Activated CD8-positive, alpha-beta memory T cell treated with anti-CD3 and anti-CD28 coated beads, Interleukin-2, amount 10 ng/mL, durations not matched to agents 7 days and 5 days (primary cell): ENCODE data around the gene SPTLC2. TPM values are rescaled to one million over a fixed set of nuclear protein-coding genes. Genes with fewer than 3 reads are reported as not detected.
"Not testable (repeated sequence)": the region's sequence is repeated elsewhere in the genome, so short reads cannot be mapped to it uniquely, and the experiment has no call there.

Experiments used
- ATAC-seq: fragments of 150-1000 bp; cut with Tn5 transposase; one replicate; pipeline ENCODE4 v1.10.0; 2021; ENCODE audit warnings: moderate library complexity
- CTCF ChIA-PET: fragments of 350-600 bp; sonication (Branson Sonifier 250); formaldehyde crosslinking; loops from one replicate; lab custom pipeline; 2021; ENCODE audit warnings: antibody characterized with exemption; lab: Charles Lee
- DNase-seq: peaks from one replicate; pipeline ENCODE4 v3.0.0-alpha.2; 2020
- H3K27ac Mint-ChIP-seq: one replicate; pipeline ENCODE4 v1.8.0; 2021; ENCODE audit warnings: mild to moderate bottlenecking, mixed read lengths
- H3K27me3 Mint-ChIP-seq: one replicate; pipeline ENCODE4 v1.8.0; 2021; ENCODE audit warnings: mixed read lengths
- H3K36me3 Mint-ChIP-seq: one replicate; pipeline ENCODE4 v1.8.0; 2021; ENCODE audit warnings: mild to moderate bottlenecking, mixed read lengths
- H3K4me1 Mint-ChIP-seq: one replicate; pipeline ENCODE4 v1.8.0; 2021; ENCODE audit warnings: mixed read lengths
- H3K4me3 Mint-ChIP-seq: one replicate; pipeline ENCODE4 v1.8.0; 2021; ENCODE audit warnings: mild to moderate bottlenecking, moderate library complexity, mixed read lengths
- H3K9me3 Mint-ChIP-seq: one replicate; pipeline ENCODE4 v1.8.0; 2022; ENCODE audit warnings: low read depth, mixed read lengths
- total RNA-seq, 2 experiments: library from RNA; stranded (reverse); gene quantifications; one replicate each; pipeline ENCODE4 v1.2.3, GENCODE V29; 2021

Gene SPTLC2
- total RNA-seq, 2 experiments from 2014 or later: 34.5 to 43.3 TPM

DNA sequence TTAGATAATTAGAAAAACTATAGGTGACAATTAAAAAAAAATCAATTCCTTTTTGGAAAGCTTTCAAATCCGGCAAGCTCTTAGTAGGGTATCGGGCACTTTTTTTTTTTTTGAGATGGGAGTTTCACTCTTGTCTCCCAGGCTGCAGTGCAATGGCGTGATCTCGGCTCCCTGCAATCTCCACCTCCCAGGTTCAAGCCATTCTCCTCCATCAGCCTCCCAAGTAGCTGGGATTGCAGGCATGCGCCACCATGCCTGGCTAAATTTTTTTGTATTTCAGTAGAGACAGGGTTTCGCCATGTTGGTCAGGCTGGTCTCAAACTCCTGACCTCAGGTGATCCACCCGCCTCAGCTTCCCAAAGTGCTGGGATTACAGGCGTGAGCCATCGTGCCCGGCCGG lies 71.3 kb downstream of the SPTLC2 start:
- H3K4me3 Mint-ChIP-seq, H3K27ac Mint-ChIP-seq, DNase-seq, H3K4me1 Mint-ChIP-seq, ATAC-seq, H3K9me3 Mint-ChIP-seq, H3K27me3 Mint-ChIP-seq: not testable (repeated sequence)
- peaks cover 12% of the 10 kb centered on the region for H3K36me3 Mint-ChIP-seq
- CTCF ChIA-PET: interaction anchor here (1.1 kb wide), 1 partner anchor 17 kb away, joined by 3 read pairs; no protein-coding TSS in a partner anchor

DNA sequence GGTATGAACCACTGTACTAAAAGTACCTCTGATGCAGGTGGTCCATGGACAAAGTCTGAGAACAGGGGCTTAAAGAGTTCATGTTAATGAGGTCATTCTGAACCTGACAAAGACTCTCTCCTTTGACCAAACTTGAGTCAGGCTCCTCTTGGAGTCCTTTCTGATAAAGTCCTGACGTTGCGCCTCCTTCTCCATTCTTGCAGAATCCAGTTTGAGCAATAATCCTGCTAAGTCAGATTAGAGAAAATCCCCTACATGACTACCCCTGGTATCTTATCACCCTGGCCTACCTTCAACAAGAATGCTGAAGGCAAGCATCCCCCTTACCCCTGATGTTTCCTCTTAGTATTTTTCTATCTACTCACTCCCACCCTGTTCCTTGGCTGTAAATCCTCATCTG lies 71.9 kb downstream of the SPTLC2 start:
- H3K27me3 Mint-ChIP-seq: no peaks in the 10 kb centered on the region
- no peak overlapping the region for H3K27ac Mint-ChIP-seq
- no peak for DNase-seq
- H3K36me3 Mint-ChIP-seq: peaks cover 9% of the 10 kb centered on the region
- CTCF ChIA-PET: interaction anchor here (1.3 kb wide), 1 partner anchor 27 kb away, joined by 3 read pairs; no protein-coding TSS in a partner anchor
- no peaks in the 10 kb centered on the region for H3K9me3 Mint-ChIP-seq
- ATAC-seq: no peak
- H3K4me3 Mint-ChIP-seq: no peak overlapping the region
- peaks cover 5% of the 10 kb centered on the region for H3K4me1 Mint-ChIP-seq

DNA sequence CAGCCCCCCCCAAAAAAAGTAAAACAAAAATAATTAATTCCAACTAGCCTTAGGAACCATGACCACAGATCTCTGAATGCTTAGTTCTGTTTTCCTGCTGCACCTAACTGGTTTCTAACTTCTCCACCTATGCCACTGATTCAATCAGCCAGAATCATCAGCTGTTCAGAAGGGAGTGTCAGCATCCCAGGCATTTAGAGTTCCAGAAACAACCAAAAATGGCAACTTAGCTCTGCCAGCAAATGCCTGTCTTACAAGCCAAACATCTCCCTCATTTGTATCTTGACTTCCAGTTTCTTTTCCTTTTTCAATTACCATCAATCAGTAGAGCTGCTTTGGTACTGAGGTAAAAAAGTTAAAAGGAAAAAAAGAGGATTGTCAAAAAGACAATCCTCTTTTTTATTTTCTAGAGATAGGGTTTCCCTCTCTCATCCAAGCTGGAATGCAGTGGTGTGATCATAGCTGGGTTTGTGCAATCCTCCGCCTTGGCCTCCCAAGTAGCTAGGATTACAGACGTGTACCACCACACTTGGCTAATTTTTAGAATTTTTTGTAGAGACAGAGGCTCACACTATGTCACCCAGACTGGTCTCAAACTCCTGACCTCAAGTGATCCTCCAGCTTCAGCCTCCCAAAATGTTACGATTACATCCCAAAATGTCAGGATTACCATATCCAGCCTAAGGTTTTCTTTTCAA lies 72.7 kb downstream of the SPTLC2 start:
- Mint-ChIP-seq H3K4me1 (peaks cover 5% of the 10 kb centered on the region), H3K27ac (no peak overlapping the region), H3K27me3 (no peaks in the 10 kb centered on the region), H3K36me3 (peaks cover 9% of the 10 kb centered on the region), H3K9me3 (no peaks in the 10 kb centered on the region), H3K4me3 (no peak overlapping the region)
- ATAC-seq (no peak), DNase-seq (no peak)
- CTCF ChIA-PET: interaction anchor here (1.3 kb wide), 1 partner anchor 26 kb away, joined by 3 read pairs; no protein-coding TSS in a partner anchor

DNA sequence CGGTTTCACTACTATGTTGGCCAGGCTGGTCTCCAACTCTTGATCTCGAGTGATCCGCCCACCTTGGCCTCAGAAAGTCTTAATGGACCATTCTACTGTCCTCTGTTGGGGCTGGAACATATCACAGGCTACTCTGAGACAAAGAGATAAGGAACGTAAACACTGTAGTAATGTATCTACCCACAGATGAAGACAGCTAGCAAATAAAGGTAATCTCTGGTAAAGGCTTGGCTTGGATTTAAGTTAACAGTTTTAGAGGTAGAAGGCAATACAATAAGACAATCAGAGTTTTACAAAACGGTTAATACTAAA lies 73.2 kb downstream of the SPTLC2 start:
- peaks cover 5% of the 10 kb centered on the region for H3K4me1 Mint-ChIP-seq
- CTCF ChIA-PET: interaction anchor here (1.2 to 1.3 kb wide), 2 partner anchors 26 to 84 kb away, joined by 3 read pairs; no protein-coding TSS in a partner anchor
- no peak overlapping the region for H3K4me3 Mint-ChIP-seq
- peaks cover 9% of the 10 kb centered on the region for H3K36me3 Mint-ChIP-seq
- H3K27ac Mint-ChIP-seq: no peak overlapping the region
- no peaks in the 10 kb centered on the region for H3K27me3 Mint-ChIP-seq
- no peak for DNase-seq
- H3K9me3 Mint-ChIP-seq: no peaks in the 10 kb centered on the region
- ATAC-seq: no peak

DNA sequence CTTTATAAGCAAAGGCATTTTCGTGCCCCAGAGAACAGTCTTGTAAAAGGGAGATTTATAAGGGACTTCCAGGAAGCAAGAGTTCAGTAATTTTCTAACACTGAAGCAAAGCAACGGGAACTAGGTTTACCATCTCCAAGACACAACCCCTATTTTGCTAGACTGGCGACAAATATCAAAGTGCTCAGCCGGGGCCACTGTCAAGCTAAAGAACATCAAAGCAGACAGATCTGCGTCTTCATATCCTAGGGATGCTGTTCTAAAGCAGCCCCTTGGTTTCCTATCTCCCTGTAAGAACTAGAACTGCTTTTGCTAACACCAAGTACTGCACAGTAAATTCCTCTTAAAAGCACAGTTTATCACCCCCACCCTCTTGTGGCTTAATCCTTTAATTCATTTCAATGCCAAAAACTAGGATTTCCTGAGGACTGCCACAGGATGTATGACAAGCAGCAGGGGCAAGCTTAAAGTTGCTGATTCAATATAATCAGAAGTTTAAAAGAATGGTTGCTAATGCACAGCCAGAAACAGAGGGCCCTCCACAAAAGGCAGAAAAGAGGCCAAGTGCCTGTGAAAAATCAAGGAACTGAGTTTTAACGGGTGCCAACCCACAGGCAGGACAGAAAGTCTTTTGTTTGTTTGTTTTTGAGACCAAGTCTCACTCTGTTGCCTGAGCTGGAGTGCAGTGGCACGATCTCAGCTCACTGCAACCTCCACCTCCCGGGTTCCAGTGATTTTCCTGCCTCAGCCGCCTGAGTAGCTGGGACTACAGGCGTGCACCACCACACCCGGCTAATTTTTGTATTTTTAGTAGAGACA lies 73.8 kb downstream of the SPTLC2 start:
- Mint-ChIP-seq H3K9me3 (no peaks in the 10 kb centered on the region), H3K4me1 (peaks cover 5% of the 10 kb centered on the region), H3K36me3 (peaks cover 9% of the 10 kb centered on the region), H3K4me3 (no peak overlapping the region), H3K27ac (no peak overlapping the region), H3K27me3 (no peaks in the 10 kb centered on the region)
- DNase-seq: no peak
- CTCF ChIA-PET: interaction anchor here (1.2 kb wide), 1 partner anchor 83 kb away, joined by 3 read pairs; no protein-coding TSS in a partner anchor
- ATAC-seq: no peak

DNA sequence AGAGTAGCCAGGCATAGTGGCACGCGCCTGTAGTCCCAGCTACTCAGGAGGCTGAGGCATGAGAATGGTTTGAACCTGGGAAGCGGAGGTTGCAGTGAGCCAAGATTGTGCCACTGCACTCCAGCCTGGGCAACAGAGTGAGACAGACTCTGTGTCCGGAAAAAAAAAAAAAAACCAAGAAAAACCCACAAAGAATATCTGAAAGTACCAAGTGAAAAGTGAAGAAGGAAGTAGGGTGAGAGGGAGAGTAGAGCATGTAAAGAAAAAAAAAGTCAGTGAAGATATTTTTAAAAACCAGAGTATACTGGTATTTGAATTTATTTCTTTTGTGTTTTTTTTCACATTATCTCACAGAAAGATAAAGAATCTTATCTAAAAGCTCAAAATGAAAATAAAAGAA lies 74.5 kb downstream of the SPTLC2 start:
- H3K4me3 Mint-ChIP-seq: no peak overlapping the region
- CTCF ChIA-PET: interaction anchor here (1.2 kb wide), 1 partner anchor 82 kb away, joined by 3 read pairs; no protein-coding TSS in a partner anchor
- no peak overlapping the region for H3K27ac Mint-ChIP-seq
- H3K4me1 Mint-ChIP-seq: peaks cover 5% of the 10 kb centered on the region
- H3K27me3 Mint-ChIP-seq: no peaks in the 10 kb centered on the region
- H3K36me3 Mint-ChIP-seq: peaks cover 9% of the 10 kb centered on the region
- no peaks in the 10 kb centered on the region for H3K9me3 Mint-ChIP-seq
- DNase-seq (no peak), ATAC-seq (no peak)

DNA sequence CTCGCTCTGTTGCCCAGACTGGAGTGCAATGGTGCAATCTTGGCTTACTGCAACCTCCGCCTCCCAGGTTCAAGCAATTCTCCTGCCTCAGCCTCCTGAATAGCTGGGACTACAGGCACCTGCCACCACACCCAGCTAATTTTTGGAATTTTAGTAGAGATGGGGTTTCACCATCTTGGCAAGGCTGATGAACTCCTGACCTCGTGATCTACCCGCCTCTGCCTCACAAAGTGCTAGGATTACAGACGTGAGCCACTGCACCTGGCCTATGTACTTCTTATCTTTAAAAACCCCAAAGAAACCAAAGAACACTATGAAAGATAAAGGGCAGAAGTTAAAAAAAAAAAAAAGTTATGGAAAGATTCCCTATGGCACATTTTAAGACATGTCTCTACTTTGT lies 79.5 kb downstream of the SPTLC2 start:
- H3K27me3 Mint-ChIP-seq, DNase-seq, CTCF ChIA-PET, ATAC-seq, H3K9me3 Mint-ChIP-seq, H3K27ac Mint-ChIP-seq, H3K4me3 Mint-ChIP-seq, H3K4me1 Mint-ChIP-seq: not testable (repeated sequence)
- H3K36me3 Mint-ChIP-seq: peaks cover 14% of the 10 kb centered on the region

DNA sequence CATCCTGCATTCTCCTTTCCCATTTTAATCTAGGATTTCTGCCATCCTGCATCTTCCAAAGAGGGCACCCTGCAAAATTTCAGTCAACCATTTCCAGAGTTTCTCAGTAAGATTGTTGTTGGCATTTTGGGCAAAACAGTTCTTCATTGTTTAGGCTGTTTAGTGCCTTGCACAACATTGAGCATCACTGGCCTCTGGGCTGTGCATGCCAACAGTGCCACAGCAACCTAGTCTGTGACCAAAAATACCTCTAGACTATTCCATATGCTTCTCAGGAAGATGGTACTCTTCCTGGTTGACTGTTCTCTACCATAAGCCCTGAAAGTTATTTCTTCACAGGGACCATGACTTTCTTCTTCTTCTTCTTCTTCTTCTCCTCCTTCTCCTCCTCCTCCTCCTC lies 85.4 kb downstream of the SPTLC2 start:
- Mint-ChIP-seq H3K4me3 (no peak overlapping the region), H3K9me3 (no peaks in the 10 kb centered on the region), H3K36me3 (peaks cover 16% of the 10 kb centered on the region), H3K27ac (no peak overlapping the region), H3K27me3 (no peaks in the 10 kb centered on the region), H3K4me1 (peaks cover 11% of the 10 kb centered on the region)
- no peak for ATAC-seq
- no peak for DNase-seq
- CTCF ChIA-PET: no interaction called here

DNA sequence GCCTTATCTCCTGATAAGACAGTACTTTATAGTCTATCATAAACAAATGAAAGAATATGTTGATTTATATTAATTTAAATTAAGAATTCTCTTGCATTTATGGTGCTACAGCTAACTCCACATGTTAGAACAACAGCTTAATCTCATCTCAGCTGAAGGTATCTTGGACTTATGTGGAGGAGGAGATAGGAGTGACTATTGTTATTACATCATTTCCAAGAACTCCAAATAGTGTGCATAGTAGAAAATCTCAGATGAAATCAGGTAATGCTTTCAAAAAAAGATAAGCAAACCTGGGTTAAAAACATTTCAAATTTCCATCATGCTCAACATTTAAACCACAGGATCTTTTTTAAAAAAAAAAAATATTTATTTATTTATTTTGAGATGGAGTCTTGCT lies 86.5 kb downstream of the SPTLC2 start:
- Mint-ChIP-seq H3K27ac (no peak overlapping the region), H3K9me3 (no peaks in the 10 kb centered on the region), H3K27me3 (no peaks in the 10 kb centered on the region), H3K4me3 (no peak overlapping the region), H3K4me1 (peaks cover 11% of the 10 kb centered on the region), H3K36me3 (peaks cover 12% of the 10 kb centered on the region)
- ATAC-seq: no peak
- CTCF ChIA-PET: no interaction called here
- DNase-seq: no peak

DNA sequence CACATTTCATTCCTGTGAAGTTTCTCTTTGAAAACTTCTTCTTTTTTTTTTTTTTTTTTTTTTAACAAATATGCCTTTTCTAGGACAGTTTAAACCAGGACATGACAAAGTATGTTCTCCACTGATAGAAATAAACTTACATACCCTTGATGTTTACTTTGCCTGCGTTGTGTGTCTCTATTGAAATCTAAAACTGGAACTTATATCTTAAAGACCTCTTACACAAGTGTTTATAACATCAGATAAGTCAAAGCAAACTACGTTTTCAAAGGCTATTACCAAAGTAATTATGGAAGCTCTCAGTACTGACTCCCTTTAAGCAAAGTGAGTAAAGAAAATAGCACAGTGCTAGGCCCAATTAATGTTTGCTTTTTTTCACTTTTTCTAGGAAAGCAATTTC lies 87.2 kb downstream of the SPTLC2 start:
- CTCF ChIA-PET: no interaction called here
- H3K27ac Mint-ChIP-seq: no peak overlapping the region
- H3K4me3 Mint-ChIP-seq: no peak overlapping the region
- peaks cover 13% of the 10 kb centered on the region for H3K36me3 Mint-ChIP-seq
- H3K4me1 Mint-ChIP-seq: peaks cover 11% of the 10 kb centered on the region
- DNase-seq: no peak
- no peak for ATAC-seq
- no peaks in the 10 kb centered on the region for H3K27me3 Mint-ChIP-seq
- H3K9me3 Mint-ChIP-seq: no peaks in the 10 kb centered on the region

DNA sequence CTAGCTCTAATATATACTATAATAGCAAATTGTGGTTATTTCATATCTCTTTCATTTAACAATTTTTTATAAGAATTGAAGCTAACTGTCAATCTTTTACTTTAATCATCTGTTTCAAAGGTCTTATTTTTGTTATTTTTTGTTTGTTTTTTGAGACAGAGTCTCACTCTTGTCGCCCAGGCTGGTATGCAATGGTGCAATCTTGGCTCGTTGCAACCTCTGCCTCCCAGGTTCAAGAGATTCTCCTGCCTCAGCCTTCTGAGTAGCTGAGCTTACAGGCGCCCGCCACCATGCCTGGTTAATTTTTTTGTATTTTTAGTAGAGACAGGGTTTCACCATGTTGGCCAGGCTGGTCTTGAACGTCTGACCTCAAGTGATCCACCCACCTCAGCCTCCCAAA lies 87.7 kb downstream of the SPTLC2 start:
- peaks cover 13% of the 10 kb centered on the region for H3K36me3 Mint-ChIP-seq
- not testable (repeated sequence) for ATAC-seq, H3K27me3 Mint-ChIP-seq, H3K9me3 Mint-ChIP-seq, DNase-seq, H3K27ac Mint-ChIP-seq, H3K4me3 Mint-ChIP-seq
- peaks cover 11% of the 10 kb centered on the region for H3K4me1 Mint-ChIP-seq
- CTCF ChIA-PET: interaction anchor here (1.2 kb wide), 1 partner anchor 17 kb away, joined by 3 read pairs; no protein-coding TSS in a partner anchor

DNA sequence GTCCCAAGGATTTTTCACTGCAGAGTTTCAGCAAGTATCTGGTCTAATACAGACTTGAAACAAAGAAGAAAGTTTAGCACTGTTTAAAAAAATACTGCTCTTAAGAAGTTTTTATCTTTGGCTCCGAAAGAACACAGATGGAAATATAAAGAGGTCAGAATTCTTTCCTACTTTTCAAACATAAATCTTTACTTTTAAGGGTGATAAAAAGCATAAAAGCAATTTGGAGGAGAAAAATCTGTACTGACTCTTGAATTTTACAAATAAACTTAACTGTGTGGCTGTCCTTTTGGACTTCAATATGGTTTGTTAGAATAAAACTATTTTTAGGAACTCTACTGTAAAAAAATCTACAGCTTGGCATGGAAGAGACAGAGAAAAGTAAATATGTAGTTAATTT lies 90.2 kb downstream of the SPTLC2 start:
- Mint-ChIP-seq H3K36me3 (peaks cover 11% of the 10 kb centered on the region), H3K4me3 (no peak overlapping the region), H3K9me3 (no peaks in the 10 kb centered on the region), H3K27ac (no peak overlapping the region), H3K27me3 (no peaks in the 10 kb centered on the region), H3K4me1 (peaks cover 9% of the 10 kb centered on the region)
- DNase-seq (no peak), ATAC-seq (no peak)
- CTCF ChIA-PET: no interaction called here

DNA sequence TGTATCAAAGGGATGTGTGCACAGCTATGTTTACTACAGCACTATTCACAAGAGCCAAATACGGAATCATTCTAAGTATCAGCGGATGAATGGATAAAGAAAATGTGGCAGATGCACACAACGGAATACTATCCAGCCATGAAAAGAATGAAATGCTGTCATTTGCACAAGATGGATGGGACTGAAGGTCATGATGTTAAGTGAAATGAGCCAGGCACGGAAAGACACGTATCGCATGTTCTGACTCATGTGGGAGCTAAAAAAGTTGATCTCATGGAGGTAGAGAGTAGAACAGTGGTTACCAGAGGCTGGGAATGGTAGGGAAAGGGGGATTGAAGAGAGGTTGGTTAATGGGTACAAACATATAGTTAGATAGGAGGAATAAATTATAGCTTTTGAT lies 91.9 kb downstream of the SPTLC2 start:
- ATAC-seq: no peak
- H3K27ac Mint-ChIP-seq: no peak overlapping the region
- no peaks in the 10 kb centered on the region for H3K9me3 Mint-ChIP-seq
- DNase-seq: no peak
- H3K27me3 Mint-ChIP-seq: no peaks in the 10 kb centered on the region
- H3K4me1 Mint-ChIP-seq: no peaks in the 10 kb centered on the region
- CTCF ChIA-PET: interaction anchor here (1.2 kb wide), 1 partner anchor 131 kb away, joined by 3 read pairs; no protein-coding TSS in a partner anchor
- no peak overlapping the region for H3K4me3 Mint-ChIP-seq
- peaks cover 20% of the 10 kb centered on the region for H3K36me3 Mint-ChIP-seq
